GM18505 (cell line): ENCODE data around the gene AMIGO3.

Source experiments
- ATAC-seq: cut with Tn5 transposase; IDR thresholded peaks from one replicate; pipeline ENCODE4 v1.9.1; 2021; ENCODE audit not compliant: unreplicated experiment
- POLR2A ChIP-seq: IDR thresholded peaks from 4 replicates; pipeline ENCODE4 v1.6.1; 2011; ENCODE audit warnings: borderline replicate concordance; ENCODE audit not compliant: insufficient read depth, insufficient read length; ENCODE audit errors: extremely low read depth

Gene AMIGO3

GRCh38 chr3:49721596-49721895 lies 2.1 kb upstream of the AMIGO3 start:
- no peak for ATAC-seq
- TF ChIP-seq POLR2A = no peak

GRCh38 chr3:49720855-49721595 lies 1.5 kb upstream of the AMIGO3 start:
- no peak for TF ChIP-seq POLR2A
- no peak for ATAC-seq

- TF ChIP-seq POLR2A = no peak
- ATAC-seq = no peak
Observed at GRCh38 chr3:49718858-49719213, 648 bp downstream of the AMIGO3 start.

GRCh38 chr3:49717959-49718857 lies 1.3 kb downstream of the AMIGO3 start:
- no peak for ATAC-seq
- no peak for TF ChIP-seq POLR2A

GRCh38 chr3:49717211-49717958 lies 2.1 kb downstream of the AMIGO3 start:
- ATAC-seq = no peak
- no peak for TF ChIP-seq POLR2A

GRCh38 chr3:49716691-49717210 lies 2.7 kb downstream of the AMIGO3 start:
- no peak for TF ChIP-seq POLR2A
- no peak for ATAC-seq

- no peak for TF ChIP-seq POLR2A
- no peak for ATAC-seq
Observed at GRCh38 chr3:49716169-49716568, 3.3 kb downstream of the AMIGO3 start.

- ATAC-seq = no peak
- TF ChIP-seq POLR2A = peak; percentile 16
Observed at GRCh38 chr3:49715611-49716121, 3.8 kb downstream of the AMIGO3 start.

- TF ChIP-seq POLR2A = no peak
- no peak for ATAC-seq
Observed at GRCh38 chr3:49714728-49715550, 4.5 kb downstream of the AMIGO3 start.

- TF ChIP-seq POLR2A = no peak
- ATAC-seq = no peak
Observed at GRCh38 chr3:49713336-49714105, 6.0 kb downstream of the AMIGO3 start.

- no peak for ATAC-seq
- no peak for TF ChIP-seq POLR2A
Observed at GRCh38 chr3:49712631-49713317, 6.7 kb downstream of the AMIGO3 start.
